Left lung (tissue), 10 donors: ENCODE data around the gene ARFGAP3. TPM values are rescaled to one million over a fixed set of nuclear protein-coding genes. Genes with fewer than 3 reads are reported as not detected.
A peak's percentile ranks its signal among the peaks of the same experiment; 100 is the strongest.

Source experiments
- ATAC-seq: fragments of 200-7000 bp; cut with Tn5 transposase; one replicate; pipeline ENCODE4 v1.9.1; 2020; ENCODE audit warnings: moderate library complexity
- DNase-seq, 4 donors: peaks; one replicate each; pipeline ENCODE4 v3.0.0-alpha.2; 2013 to 2020
- H3K27ac ChIP-seq, 2 donors: fragments of 200-600 bp; sonication (generic) in 1 of 2; one replicate each; pipeline versions ENCODE4 v1.5.0 to v1.8.0; 2020 to 2021
- H3K27me3 ChIP-seq, 2 donors: fragments of 200-600 bp; sonication (generic) in 1 of 2; one replicate each; pipeline versions ENCODE4 v1.5.0 to v1.8.0; 2020 to 2021
- H3K36me3 ChIP-seq, 2 donors: fragments of 200-600 bp; sonication (generic) in 1 of 2; one replicate each; pipeline versions ENCODE4 v1.5.0 to v1.8.0; 2020 to 2021
- H3K4me1 ChIP-seq, 2 donors: fragments of 200-600 bp; one replicate each; pipeline ENCODE4 v1.8.0; 2021
- H3K4me3 ChIP-seq, 2 donors: fragments of 200-600 bp; sonication (generic) in 1 of 2; one replicate each; pipeline versions ENCODE4 v1.5.0 to v1.8.0; 2020 to 2021; ENCODE audit warnings: mild to moderate bottlenecking in 1 of 2
- H3K9me3 ChIP-seq, 2 donors: fragments of 200-600 bp; sonication (generic) in 1 of 2; one replicate each; pipeline versions ENCODE4 v1.5.0 to v1.8.0; 2020 to 2021
- intact Hi-C, 2 donors: fragments of 100-400 bp; cut with DNase I; formaldehyde crosslinking; loops; one replicate each; pipeline versions ENCODE4 v1.11.2 to v1.14.2; 2022
- polyA plus RNA-seq, 6 donors: library from polyadenylated mRNA; unstranded; fragments of 120-200 nt; gene quantifications; one replicate each; pipeline ENCODE4 v1.2.1, GENCODE V29; 2013; ENCODE audit not compliant: insufficient read length in 6 of 6
- total RNA-seq, 2 donors: library from RNA; stranded (reverse); fragmentation: NEBNext Ultra II Directional; extraction: Animal tissue kit (Norgen Biotek cat#: 25700); gene quantifications; one replicate each; pipeline ENCODE4 v1.2.1, GENCODE V29; 2021
- TF ChIP-seq, protein P1 (sequence below), 2 donors: fragments of 200-600 bp; sonication (generic) in 1 of 2; IDR thresholded peaks; one replicate each; pipeline versions ENCODE4 v1.5.0 to v1.8.0; 2021; ENCODE audit warnings: antibody characterized with exemption in 2 of 2
- donor health status: DM: no; HTN: yes; CAD: no.
- donor health status: DM: no; HTN: no; CAD: no.

ARFGAP3 gene
- total and polyA plus RNA-seq, 8 donors: 42.4 to 58.1 (median 49.6) TPM

DNA sequence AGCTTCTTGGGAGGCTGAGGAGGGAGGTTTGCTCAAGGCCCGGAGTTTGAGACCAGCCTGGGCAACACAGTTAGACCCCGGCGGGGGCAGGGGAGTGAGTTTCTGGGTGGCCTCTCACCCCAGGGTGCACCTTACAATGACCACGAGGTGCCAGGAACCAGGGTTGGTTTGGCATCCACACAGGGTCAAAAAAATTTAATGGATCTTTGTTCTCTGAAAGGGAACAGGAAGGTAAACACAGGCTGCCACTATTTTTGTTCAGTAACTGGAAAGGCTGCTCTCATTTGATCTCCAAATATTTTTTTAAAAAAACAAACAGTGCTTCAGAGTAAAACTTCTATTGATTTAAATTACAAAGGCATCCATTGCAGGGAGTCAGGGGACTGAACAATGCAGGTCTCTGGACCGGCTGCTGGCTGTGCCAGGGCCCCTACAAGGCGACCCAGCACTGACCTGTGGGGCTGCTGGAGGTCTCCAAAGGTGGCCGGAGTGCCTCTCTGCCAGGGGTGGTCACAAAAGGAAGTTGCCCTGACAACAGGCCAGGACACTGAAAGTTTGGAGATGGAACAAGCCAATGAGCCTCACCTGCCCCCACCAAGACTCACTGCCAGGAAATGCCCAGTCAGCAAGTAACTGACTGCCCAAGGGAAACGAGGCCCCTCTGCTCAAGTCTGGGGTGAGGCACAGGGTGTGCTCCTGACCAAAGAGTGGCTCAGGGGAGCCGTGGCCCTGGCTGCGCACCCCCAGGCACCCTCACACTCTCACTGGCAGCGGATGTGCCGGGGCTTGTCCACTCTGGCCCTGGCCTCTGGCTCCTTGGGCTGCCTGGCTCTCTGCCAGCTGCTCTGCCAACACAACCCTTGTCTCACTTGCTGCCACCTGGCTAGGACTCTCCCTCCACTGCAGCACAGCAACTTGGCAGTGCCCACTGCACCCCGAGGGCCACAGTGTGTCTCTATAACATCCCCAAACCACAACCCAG, 51.8 kb downstream of the ARFGAP3 start:
- H3K27ac ChIP-seq: peak overlapping the region; percentile 76 to 87
- intact Hi-C loops: no loop called here
- no peak overlapping the region for H3K4me3 ChIP-seq
- TF ChIP-seq, protein P1, sequence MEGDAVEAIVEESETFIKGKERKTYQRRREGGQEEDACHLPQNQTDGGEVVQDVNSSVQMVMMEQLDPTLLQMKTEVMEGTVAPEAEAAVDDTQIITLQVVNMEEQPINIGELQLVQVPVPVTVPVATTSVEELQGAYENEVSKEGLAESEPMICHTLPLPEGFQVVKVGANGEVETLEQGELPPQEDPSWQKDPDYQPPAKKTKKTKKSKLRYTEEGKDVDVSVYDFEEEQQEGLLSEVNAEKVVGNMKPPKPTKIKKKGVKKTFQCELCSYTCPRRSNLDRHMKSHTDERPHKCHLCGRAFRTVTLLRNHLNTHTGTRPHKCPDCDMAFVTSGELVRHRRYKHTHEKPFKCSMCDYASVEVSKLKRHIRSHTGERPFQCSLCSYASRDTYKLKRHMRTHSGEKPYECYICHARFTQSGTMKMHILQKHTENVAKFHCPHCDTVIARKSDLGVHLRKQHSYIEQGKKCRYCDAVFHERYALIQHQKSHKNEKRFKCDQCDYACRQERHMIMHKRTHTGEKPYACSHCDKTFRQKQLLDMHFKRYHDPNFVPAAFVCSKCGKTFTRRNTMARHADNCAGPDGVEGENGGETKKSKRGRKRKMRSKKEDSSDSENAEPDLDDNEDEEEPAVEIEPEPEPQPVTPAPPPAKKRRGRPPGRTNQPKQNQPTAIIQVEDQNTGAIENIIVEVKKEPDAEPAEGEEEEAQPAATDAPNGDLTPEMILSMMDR (IDR thresholded peaks at IDR 0.05): no peak
- H3K9me3 ChIP-seq: no peaks in the 10 kb centered on the region
- no peaks in the 10 kb centered on the region for H3K27me3 ChIP-seq
- DNase-seq (peak in 2 of 4 donors; percentile 32 to 84), ATAC-seq (peak; percentile 74)
- H3K36me3 ChIP-seq: peaks cover 0 to 95% of the 10 kb centered on the region in 2 donors
- H3K4me1 ChIP-seq: peaks cover 9 to 63% of the 10 kb centered on the region in 2 donors

DNA sequence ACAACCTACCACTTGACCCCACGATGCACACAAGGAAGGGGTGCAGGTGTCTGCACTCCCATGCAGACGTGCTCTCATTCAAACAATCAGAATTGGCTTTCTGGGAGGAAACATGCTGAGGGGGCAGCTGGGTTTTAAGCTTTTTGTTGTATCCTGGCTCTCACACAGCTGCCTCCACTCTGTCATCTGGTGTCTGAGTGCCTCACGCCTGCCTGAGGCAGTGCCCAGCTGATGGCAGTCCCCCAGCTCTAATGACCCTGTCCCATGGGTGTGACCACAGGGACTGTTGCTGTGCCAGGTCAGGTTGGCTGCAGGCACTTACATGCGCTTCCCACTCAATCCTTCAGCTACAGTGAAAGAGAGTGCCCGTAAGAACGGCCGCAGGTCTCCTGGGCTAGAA, 53.7 kb downstream of the ARFGAP3 start:
- Histone ChIP-seq H3K9me3 (no peaks in the 10 kb centered on the region), H3K4me3 (no peak overlapping the region), H3K36me3 (peaks cover 0 to 97% of the 10 kb centered on the region in 2 donors), H3K27ac (peak overlapping the region in 1 of 2 donors; percentile 11), H3K27me3 (no peaks in the 10 kb centered on the region), H3K4me1 (peaks cover 9 to 54% of the 10 kb centered on the region in 2 donors)
- TF ChIP-seq, protein P1 (IDR thresholded peaks at IDR 0.05): no peak
- ATAC-seq: no peak
- no peak for DNase-seq
- intact Hi-C loops: no loop called here

DNA sequence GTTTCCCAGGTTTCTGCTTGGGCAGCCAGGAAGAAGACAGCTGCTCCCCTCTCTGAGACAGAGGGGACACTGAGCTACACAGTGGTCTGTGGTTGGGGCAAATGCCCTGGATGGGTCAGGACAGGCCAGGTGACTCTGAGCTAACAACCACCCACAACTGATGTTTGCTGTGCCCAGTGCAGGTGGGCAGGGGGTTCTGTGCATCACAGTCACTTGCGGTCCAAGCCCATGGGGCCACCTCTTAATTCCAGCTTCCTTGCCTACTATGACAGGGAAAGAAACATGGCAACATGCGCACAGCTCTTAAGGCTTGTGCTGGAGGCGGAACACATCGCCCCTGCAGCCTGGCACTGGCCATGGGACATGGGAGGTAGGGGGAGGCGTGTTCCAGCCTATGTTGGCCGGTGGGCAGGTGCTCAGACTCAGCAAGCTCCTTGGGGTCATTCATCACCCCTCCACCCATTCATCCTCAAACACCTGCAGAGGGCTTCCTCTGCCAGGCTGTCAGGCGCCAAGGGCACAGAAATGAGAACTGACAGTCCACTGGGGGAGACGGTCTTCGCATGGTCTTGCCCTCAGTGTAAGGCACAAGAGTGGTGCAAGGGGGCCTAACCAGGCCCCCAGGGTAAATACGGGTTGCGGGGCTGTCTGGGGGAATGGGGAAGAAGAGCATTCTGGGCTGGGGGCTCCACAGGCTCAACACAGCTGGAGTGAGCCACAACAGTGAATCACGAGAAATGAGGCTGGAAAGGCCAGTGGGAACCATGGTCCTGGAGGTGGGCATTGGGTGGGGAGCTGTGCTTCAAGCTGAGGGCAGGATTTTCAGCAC, 55.6 kb downstream of the ARFGAP3 start:
- no peak overlapping the region for H3K27ac ChIP-seq
- ATAC-seq: no peak
- TF ChIP-seq, protein P1 (IDR thresholded peaks at IDR 0.05): no peak
- intact Hi-C loops: no loop called here
- H3K9me3 ChIP-seq: no peaks in the 10 kb centered on the region
- no peak for DNase-seq
- no peaks in the 10 kb centered on the region for H3K27me3 ChIP-seq
- no peak overlapping the region for H3K4me3 ChIP-seq
- H3K4me1 ChIP-seq: peaks cover 9 to 41% of the 10 kb centered on the region in 2 donors
- H3K36me3 ChIP-seq: peaks cover 0 to 97% of the 10 kb centered on the region in 2 donors

DNA sequence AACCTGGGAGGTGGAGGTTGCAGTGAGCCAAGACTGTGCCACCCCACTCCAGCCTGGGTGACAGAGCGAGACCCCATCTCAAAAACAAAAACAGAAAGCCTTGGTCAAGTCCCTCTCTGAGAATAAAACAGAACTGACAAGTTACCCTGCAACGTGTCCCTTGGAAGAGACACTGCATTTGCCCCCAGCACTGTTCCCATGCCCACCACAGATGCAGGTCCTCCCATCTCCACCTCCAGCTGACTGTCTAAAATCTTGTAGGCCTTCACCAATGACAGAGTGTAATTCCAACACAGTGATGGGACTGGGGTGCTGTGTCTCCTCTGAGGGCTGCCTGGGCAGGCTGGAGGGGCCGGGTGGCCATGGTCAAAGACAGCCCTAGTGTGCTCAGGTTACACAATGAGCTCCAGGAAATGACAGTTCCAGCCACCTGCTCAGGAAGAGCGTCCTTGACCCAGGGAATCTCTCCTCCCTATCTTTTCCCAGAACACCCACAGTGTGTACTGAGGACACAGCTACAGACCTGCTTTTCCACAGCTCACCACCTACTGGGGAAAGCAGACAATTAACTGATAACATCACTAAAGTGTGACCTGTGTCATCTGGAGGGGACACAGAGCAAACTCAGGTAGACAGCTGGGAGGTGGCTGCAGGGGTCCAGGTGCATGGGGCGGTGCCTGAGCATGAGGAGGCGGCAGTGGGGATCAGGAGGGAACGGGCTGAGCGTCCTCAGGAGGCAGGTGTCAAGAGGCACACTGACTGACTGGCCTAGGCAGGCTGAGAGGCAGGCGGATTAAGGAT, 56.4 kb downstream of the ARFGAP3 start:
- H3K27ac ChIP-seq: no peak overlapping the region
- H3K4me3 ChIP-seq: no peak overlapping the region
- ATAC-seq: no peak
- intact Hi-C loops: no loop called here
- no peaks in the 10 kb centered on the region for H3K27me3 ChIP-seq
- peaks cover 5 to 40% of the 10 kb centered on the region in 2 donors for H3K4me1 ChIP-seq
- DNase-seq: no peak
- no peaks in the 10 kb centered on the region for H3K9me3 ChIP-seq
- H3K36me3 ChIP-seq: peaks cover 0 to 96% of the 10 kb centered on the region in 2 donors
- TF ChIP-seq, protein P1 (IDR thresholded peaks at IDR 0.05): no peak
